ENCODE data around the gene SLC17A7. TPM values are rescaled to one million over a fixed set of nuclear protein-coding genes. Genes with fewer than 3 reads are reported as not detected.

SLC17A7 gene
- total and polyA plus RNA-seq, 2 of the 13 experiments (the other 11 are each of a cell fraction or from before 2014, with no cell fraction given): 0.32 TPM; not detected in 1

- TF ChIP-seq, protein P1, sequence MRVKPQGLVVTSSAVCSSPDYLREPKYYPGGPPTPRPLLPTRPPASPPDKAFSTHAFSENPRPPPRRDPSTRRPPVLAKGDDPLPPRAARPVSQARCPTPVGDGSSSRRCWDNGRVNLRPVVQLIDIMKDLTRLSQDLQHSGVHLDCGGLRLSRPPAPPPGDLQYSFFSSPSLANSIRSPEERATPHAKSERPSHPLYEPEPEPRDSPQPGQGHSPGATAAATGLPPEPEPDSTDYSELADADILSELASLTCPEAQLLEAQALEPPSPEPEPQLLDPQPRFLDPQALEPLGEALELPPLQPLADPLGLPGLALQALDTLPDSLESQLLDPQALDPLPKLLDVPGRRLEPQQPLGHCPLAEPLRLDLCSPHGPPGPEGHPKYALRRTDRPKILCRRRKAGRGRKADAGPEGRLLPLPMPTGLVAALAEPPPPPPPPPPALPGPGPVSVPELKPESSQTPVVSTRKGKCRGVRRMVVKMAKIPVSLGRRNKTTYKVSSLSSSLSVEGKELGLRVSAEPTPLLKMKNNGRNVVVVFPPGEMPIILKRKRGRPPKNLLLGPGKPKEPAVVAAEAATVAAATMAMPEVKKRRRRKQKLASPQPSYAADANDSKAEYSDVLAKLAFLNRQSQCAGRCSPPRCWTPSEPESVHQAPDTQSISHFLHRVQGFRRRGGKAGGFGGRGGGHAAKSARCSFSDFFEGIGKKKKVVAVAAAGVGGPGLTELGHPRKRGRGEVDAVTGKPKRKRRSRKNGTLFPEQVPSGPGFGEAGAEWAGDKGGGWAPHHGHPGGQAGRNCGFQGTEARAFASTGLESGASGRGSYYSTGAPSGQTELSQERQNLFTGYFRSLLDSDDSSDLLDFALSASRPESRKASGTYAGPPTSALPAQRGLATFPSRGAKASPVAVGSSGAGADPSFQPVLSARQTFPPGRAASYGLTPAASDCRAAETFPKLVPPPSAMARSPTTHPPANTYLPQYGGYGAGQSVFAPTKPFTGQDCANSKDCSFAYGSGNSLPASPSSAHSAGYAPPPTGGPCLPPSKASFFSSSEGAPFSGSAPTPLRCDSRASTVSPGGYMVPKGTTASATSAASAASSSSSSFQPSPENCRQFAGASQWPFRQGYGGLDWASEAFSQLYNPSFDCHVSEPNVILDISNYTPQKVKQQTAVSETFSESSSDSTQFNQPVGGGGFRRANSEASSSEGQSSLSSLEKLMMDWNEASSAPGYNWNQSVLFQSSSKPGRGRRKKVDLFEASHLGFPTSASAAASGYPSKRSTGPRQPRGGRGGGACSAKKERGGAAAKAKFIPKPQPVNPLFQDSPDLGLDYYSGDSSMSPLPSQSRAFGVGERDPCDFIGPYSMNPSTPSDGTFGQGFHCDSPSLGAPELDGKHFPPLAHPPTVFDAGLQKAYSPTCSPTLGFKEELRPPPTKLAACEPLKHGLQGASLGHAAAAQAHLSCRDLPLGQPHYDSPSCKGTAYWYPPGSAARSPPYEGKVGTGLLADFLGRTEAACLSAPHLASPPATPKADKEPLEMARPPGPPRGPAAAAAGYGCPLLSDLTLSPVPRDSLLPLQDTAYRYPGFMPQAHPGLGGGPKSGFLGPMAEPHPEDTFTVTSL (CRISPR knock-in tag; IDR thresholded peaks at IDR 0.05; ENCODE audit: borderline replicate concordance): no peak
- TF ChIP-seq XRCC5 (optimal IDR thresholded peaks at IDR 0.05; ENCODE audit: low read length) (peak; percentile 81), CREB1 (IDR thresholded peaks at IDR 0.05) (no peak), CREB1 (CRISPR knock-in tag; IDR thresholded peaks at IDR 0.05) (no peak), ZNF558 (CRISPR knock-in tag; IDR thresholded peaks at IDR 0.05; ENCODE audit: borderline replicate concordance) (no peak), HIVEP1 (CRISPR knock-in tag; IDR thresholded peaks at IDR 0.05) (no peak), ZNF570 (CRISPR knock-in tag; IDR thresholded peaks at IDR 0.05; ENCODE audit: borderline replicate concordance) (no peak), NFKBIZ (CRISPR knock-in tag; IDR thresholded peaks at IDR 0.05) (no peak), HOXA5 (CRISPR knock-in tag; IDR thresholded peaks at IDR 0.05) (0 out of 2 replicates have a peak, but pooled peaks have one; percentile 38), MYPOP (CRISPR knock-in tag; IDR thresholded peaks at IDR 0.05) (0 out of 2 replicates have a peak, but pooled peaks have one; percentile 22), ZNF563 (CRISPR knock-in tag; IDR thresholded peaks at IDR 0.05) (peak; percentile 40; the same call in 1 of the 2 replicates), ZNF564 (CRISPR knock-in tag; IDR thresholded peaks at IDR 0.05) (no peak), ZNF503 (CRISPR knock-in tag; IDR thresholded peaks at IDR 0.05) (no peak), KDM3A (CRISPR knock-in tag; IDR thresholded peaks at IDR 0.05; ENCODE audit: low read depth) (peak; percentile 57; the same call in 1 of the 2 replicates), PAF1 (CRISPR knock-in tag; IDR thresholded peaks at IDR 0.05) (peak; percentile 84), KLF16 (CRISPR knock-in tag; IDR thresholded peaks at IDR 0.05) (peak in 1 of 2 experiments; percentile 77; a peak in 2 of 4 replicates), ZZZ3 (CRISPR knock-in tag; IDR thresholded peaks at IDR 0.05; ENCODE audit: borderline replicate concordance) (0 out of 2 replicates have a peak, but pooled peaks have one; percentile 50), ZNF460 (CRISPR knock-in tag; IDR thresholded peaks at IDR 0.05; ENCODE audit: borderline replicate concordance) (no peak), CERS6 (CRISPR knock-in tag; IDR thresholded peaks at IDR 0.05) (no peak)
- TF ChIP-seq, protein P2, sequence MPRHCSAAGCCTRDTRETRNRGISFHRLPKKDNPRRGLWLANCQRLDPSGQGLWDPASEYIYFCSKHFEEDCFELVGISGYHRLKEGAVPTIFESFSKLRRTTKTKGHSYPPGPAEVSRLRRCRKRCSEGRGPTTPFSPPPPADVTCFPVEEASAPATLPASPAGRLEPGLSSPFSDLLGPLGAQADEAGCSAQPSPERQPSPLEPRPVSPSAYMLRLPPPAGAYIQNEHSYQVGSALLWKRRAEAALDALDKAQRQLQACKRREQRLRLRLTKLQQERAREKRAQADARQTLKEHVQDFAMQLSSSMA (CRISPR knock-in tag; IDR thresholded peaks at IDR 0.05): no peak
Measured at GRCh38 chr19:49489601-49490167, 48.4 kb upstream of the SLC17A7 start (continued).
